ENCODE data around the gene ATP13A3.
"Not testable (repeated sequence)": the region's sequence is repeated elsewhere in the genome, so short reads cannot be mapped to it uniquely, and the experiment has no call there.

ATP13A3 gene

GRCh38 chr3:194499516-194499915, 12.7 kb upstream of the ATP13A3 start:
- not testable (repeated sequence) for DNase-seq (ENCODE audit: low read depth)

GRCh38 chr3:194497799-194498575, 11.2 kb upstream of the ATP13A3 start:
- DNase-seq (ENCODE audit: low read depth): no peak

- no peak for DNase-seq (ENCODE audit: low read depth)
These were observed 9.6 kb upstream of the ATP13A3 start for GRCh38 chr3:194496217-194496919.

GRCh38 chr3:194494951-194495374, 8.2 kb upstream of the ATP13A3 start:
- no peak for DNase-seq (ENCODE audit: low read depth)

- not testable (repeated sequence) for DNase-seq (ENCODE audit: low read depth)
These were observed 7.5 kb upstream of the ATP13A3 start for GRCh38 chr3:194493995-194494927.

GRCh38 chr3:194492001-194492400, 5.2 kb upstream of the ATP13A3 start:
- DNase-seq (ENCODE audit: low read depth): no peak

- no peak for DNase-seq (ENCODE audit: low read depth)
These were observed 3.2 kb upstream of the ATP13A3 start for GRCh38 chr3:194489736-194490612.

- DNase-seq (ENCODE audit: low read depth): no peak
These were observed 1.4 kb upstream of the ATP13A3 start for GRCh38 chr3:194488055-194488742.

- DNase-seq (ENCODE audit: low read depth): no peak
These were observed 670 bp upstream of the ATP13A3 start for GRCh38 chr3:194487289-194488054.

GRCh38 chr3:194485881-194486539, 792 bp downstream of the ATP13A3 start:
- no peak for DNase-seq (ENCODE audit: low read depth)

- DNase-seq (ENCODE audit: low read depth): no peak
These were observed 1.3 kb downstream of the ATP13A3 start for GRCh38 chr3:194485468-194485880.

GRCh38 chr3:194484614-194485013, 2.2 kb downstream of the ATP13A3 start:
- DNase-seq (ENCODE audit: low read depth): no peak

GRCh38 chr3:194483850-194484249, 3.0 kb downstream of the ATP13A3 start:
- no peak for DNase-seq (ENCODE audit: low read depth)

- DNase-seq (ENCODE audit: low read depth): not testable (repeated sequence)
These were observed 4.0 kb downstream of the ATP13A3 start for GRCh38 chr3:194482830-194483229.

- no peak for DNase-seq (ENCODE audit: low read depth)
These were observed 4.6 kb downstream of the ATP13A3 start for GRCh38 chr3:194482196-194482593.

- DNase-seq (ENCODE audit: low read depth): no peak
These were observed 5.1 kb downstream of the ATP13A3 start for GRCh38 chr3:194481525-194482195.

- no peak for DNase-seq (ENCODE audit: low read depth)
These were observed 5.7 kb downstream of the ATP13A3 start for GRCh38 chr3:194481103-194481502.

GRCh38 chr3:194476784-194477183, 10.0 kb downstream of the ATP13A3 start:
- DNase-seq (ENCODE audit: low read depth): no peak

GRCh38 chr3:194475978-194476377, 10.8 kb downstream of the ATP13A3 start:
- DNase-seq (ENCODE audit: low read depth): no peak

All from CMK (cell line).